ENCODE results near the gene EPS8L1.

EPS8L1 gene

GRCh38 chr19:55080968-55081769 is 5.5 kb downstream of the EPS8L1 start:
- DNase-seq, result peak; percentile 86

DNA sequence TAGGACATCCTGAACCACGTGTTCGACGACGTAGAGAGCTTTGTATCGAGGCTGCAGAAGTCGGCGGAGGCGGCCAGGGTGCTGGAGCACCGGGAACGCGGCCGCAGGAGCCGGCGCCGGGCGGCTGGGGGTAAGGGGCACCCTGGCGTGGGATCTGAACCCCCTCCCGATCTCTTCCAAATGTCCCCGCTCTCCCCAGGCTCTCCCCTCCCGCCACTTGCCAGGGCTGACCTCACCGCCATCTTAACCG is 6.0 kb downstream of the EPS8L1 start:
- no peak for DNase-seq

DNA sequence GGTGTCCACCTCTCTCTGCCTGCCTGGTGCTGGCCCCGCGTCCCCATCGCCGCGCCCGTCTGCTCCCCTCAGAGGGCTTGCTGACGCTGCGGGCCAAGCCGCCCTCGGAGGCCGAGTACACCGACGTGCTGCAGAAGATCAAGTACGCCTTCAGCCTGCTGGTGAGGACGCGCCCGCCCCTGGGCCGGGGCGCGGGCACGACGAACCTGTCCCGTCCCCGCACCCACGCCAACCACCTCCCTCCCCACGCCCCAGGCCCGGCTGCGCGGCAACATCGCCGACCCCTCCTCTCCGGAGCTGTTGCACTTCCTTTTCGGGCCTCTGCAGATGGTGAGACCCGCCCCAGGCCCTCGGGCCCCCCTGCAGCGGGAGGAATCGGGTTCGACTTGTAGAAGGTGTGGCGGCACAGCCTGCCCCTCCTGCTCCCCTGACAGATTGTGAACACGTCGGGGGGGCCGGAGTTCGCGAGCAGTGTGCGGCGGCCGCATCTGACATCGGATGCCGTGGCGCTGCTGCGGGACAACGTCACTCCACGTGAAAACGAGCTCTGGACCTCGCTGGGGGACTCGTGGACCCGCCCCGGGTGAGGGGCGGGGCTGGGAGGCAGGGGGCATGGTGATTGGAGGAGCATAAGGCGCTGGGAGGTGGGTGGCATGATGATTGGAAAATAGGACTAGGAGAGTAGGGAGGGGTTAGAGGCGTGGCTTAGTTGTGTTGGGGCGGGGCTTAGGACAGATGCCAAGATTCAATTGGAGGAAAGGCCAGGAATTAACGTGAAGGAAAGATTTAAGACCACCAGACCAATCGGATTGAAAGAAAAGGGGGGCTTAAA is 6.6 kb downstream of the EPS8L1 start:
- DNase-seq, result no peak

DNA sequence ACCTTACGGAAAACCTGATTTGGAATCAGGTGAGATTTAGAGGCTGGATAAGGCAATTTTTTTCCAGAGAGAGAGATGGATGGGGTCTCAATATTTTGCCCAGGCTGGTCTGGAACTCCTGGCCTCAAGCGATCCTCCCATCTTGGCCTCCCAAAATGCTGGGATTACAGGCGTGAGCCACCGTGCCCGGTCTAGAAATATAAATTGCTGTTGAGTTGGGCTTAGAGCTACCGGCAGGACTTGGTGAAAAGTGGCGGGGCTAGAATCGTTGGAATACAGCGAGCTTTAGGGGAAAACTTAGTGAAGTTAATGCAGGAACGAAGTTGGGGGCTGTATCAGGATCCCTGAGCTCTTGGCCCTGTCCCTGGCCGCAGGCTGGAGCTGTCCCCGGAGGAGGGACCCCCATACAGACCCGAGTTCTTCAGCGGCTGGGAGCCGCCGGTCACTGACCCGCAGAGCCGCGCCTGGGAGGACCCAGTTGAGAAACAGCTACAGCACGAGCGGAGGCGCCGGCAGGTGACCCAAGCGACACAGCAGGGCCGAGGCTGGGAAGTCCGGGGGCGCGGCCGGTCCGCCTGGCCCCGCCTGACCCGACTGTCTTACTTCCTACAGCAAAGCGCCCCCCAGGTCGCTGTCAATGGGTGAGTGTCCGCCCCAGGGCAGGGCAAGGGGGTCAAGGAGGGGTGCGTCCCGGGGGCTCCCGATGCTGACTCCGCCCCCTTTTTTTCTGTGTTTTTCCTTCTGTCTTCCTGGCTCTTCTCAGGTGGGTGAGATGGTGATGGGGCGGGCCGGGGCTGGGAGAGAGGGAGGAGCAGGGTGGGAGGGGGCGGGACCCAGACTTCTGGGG is 7.6 kb downstream of the EPS8L1 start:
- DNase-seq, result no peak

DNA sequence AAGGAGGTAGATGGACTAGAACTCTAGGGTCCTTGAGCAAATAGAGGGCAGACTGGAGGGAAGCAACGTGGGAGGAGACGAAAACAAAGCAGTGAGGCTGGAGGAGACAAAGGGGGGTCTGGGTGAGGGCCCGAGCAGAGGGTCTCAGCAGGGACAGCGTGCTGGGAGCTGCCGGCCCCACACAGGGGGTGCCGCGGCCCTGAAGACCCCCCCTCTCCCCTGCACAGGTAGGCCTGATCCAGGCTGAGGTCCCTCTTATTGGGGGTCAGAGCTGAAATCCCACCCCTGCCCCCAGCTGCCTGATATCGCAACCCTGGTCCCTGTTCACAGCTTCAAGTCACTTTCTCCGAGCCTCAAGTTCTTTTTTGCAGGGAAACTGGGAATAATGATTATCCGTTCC is 8.7 kb downstream of the EPS8L1 start:
- DNase-seq, result no peak

DNA sequence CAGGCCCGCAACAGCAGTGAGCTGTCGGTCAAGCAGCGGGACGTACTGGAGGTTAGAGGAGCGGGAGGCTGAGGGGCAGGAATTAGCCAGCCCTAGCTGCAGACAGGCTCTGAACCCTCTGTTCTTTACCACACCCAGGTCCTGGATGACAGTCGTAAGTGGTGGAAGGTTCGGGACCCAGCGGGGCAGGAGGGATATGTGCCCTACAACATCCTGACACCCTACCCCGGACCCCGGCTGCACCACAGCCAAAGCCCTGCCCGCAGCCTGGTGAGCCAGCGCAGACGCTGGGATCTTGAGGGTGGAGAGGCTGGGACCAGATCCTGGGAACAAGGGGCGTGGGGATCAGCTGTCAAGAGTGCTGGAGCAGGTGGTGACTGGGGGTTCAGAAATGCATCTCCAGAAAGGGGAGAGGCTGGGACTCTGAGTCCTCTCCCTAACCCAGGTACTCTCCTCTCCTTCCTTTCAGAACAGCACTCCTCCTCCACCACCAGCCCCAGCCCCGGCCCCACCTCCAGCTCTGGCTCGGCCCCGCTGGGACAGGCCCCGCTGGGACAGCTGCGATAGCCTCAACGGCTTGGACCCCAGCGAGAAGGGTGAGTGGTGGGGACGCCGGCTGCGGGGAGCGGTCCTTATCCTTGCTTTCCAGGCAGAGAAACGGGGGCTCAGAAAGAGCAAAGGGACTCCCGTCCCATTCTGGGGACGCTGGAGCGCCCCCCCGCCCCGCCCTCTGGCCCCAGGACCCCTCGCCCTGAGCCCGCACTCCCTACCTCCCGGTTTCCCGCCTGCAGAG is 10.4 kb downstream of the EPS8L1 start:
- DNase-seq, result no peak

DNA sequence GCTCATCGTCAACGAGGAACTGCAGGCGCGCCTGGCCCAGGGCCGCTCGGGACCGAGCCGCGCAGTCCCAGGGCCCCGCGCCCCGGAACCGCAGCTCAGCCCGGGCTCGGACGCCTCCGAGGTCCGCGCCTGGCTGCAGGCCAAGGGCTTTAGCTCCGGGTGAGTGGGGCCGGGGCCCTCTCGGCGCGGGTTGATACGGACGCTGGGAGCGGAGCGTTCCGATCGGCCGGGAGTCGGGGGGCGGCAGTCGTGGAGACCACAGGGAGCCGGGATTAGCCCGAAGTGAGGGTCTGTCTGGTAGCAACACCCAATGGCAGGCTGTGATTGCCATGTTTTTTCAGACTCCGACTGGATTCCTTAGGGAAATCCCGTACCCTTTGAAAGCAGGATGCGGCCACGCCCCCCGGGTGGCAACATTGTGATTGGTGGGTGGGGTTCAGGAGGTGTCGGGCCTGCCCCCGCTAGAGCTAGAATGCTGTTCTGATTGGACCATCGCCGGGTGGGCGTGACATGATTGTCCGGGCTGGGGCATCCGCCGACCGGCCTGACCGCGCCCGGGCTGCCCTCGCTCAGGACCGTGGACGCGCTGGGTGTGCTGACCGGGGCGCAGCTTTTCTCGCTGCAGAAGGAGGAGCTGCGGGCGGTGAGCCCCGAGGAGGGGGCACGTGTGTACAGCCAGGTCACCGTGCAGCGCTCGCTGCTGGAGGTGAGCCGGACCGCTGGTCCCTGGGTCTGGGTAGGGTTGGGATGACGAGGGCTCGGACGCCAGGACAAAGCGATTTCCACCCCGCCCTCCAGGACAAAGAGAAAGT is 11.3 kb downstream of the EPS8L1 start:
- DNase-seq, result no peak

DNA sequence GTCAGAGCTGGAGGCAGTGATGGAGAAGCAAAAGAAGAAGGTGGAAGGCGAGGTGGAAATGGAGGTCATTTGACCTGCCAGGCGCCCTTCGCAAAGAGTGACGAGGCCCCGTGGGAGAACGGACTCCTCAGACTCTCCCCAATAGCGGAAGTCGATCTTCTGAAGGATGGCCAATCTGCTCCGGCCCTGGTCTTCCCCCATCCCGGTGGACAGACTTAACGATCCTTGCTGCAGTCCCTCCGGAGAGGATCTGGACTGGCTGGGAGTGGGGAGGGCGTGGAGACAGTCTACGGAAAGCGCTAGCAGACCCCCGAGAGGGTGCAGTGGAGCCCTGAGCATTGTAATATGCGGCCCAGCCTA is 11.9 kb downstream of the EPS8L1 start:
- no peak for DNase-seq

GRCh38 chr19:55088021-55088451 is 12.4 kb downstream of the EPS8L1 start:
- DNase-seq, result no peak

- peak; percentile 83 for DNase-seq
Measured at GRCh38 chr19:55088543-55089341, 13.1 kb downstream of the EPS8L1 start.

GRCh38 chr19:55089342-55089944 is 13.8 kb downstream of the EPS8L1 start:
- DNase-seq, result no peak

DNA sequence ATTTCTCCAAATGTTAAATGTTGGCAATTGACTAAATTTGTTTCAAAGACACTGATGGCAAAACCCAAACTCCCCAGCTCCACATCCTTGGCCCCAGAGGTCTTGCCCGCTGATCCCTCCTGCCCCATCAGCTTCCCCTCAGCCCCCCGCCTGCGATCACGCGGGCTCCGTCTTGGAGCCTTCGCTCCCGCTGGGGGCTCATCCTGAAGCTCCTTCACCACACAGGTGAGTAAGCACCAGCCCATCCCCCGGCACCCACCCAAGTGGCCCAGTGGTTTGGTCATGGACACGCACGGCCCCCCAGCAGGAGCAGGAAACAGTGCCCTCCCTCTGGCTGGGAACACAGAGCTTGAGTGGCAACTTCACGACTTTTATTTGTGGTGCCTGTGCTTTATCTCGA is 14.9 kb downstream of the EPS8L1 start:
- DNase-seq, result no peak

GRCh38 chr19:55091126-55091910 is 15.6 kb downstream of the EPS8L1 start:
- no peak for DNase-seq

- DNase-seq, result no peak
Measured at GRCh38 chr19:55091955-55092354, 16.3 kb downstream of the EPS8L1 start.

DNA sequence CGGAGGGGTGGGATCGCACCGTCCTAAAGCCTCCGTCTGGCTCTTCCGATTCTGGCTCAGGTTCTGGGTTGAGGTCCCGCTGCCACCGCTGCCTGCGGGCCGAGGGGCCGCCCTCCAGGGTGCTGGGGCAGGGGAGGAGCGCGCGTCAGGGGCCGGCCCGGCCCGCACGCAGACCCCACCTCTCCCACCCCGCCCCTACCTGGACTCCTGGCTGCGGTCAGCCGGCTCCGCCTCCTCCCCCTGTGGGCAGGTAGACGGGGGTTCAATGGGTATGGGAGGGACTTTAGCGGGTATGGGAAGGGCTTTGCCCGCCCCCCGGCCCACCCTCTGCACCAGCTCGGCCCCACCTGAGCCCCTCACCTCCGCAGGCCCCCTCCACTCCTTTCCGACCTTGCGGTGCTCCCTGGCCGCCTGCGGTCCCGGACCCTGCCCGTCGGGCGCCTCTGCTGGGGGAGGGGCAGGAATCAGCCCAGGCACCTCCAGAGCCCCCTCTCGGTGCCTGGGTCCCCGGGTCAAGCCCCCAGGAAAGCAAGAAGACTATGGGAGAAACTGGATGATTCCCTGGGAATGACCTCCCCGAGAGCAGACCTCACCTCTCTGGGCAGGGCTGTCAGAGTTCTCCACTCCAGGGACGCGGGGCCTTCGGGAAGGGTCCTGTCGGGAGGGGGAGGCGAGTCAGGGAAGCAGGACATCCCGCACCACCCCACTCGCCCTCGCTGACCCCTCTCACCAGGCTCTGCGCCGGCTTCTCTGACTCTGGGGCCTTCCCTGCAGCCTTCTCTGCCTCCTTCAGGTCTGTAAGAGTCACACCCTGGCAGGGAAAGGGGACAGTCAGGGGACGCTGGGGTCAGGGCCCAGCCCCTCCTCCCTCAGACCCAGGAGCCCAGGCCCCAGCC is 17.0 kb downstream of the EPS8L1 start:
- no peak for DNase-seq

DNA sequence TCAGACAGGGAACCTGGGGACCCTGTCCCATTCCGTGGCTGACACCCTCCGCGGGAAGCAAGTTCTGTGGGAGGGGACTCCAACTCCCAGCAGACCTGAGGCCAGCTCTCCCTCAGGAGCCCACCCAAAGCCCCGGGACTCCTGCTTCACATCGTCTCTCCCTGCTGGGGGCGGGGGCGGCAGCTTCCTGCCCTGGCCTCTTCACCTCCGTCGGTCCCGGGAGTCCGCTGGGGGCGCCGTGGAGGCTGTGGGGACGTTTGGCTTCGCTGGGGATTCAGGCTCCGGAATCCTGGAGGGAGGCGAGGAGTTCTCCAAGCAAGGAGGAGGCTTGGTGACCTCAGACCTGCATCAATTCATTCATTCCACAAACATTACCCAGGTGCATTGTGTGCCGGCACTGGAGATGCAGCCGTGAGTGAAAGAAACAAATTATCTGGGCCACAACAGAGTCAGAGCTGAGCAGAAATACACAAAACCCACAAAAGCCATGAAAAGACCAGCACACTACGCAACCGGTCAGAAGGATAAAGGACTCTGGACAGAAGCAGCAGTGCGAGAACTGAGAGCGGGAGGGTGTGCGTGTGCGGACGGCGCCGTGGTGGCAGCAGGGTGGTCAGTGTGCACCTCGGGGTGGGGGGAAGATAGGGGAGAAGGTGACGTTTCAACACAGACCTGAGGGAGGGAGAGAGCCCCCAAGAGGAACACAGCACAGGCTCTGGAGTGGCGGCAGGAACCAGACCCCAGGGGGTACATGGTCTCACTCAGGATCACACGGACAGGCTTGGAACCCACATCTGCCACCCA is 19.0 kb downstream of the EPS8L1 start:
- no peak for DNase-seq

DNA sequence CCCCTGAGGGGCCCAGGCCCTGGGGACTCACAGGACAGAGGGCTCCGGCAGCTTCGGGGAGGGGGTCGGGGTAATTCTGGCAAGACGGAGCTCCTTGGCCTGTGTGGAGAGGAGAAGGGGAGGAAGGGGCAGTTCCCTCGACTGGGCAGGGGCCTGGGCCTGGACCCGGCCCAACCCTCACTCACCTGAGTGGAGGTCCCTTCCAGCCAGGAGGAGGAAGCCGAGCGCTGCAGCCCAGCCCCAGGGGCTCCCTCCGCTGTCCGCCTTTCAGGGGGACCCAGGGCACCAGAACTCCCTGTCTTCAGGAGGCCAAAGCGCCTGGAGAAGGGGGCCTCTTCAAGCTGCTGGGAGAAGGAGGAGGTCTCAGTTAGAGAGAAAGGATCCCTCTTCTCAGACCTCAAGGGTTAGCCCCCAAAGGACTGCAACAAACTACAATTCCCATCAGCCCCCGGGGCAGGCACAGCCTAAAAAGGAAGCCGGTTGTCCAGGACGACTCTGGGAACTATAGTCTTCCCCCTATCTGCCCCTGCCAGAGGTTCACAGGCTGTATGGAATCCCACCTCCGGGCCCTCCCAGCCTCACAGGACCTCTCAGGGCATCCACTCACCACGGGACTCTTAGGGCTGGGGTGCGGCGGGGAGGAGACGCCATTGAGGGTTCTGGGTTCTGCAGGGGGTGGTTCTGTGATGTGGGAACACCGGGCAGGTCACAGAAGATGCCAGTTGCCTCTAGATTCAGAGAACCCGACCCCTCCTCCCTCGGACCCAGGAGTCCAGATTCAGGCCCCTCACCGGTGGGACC is 19.8 kb downstream of the EPS8L1 start:
- no peak for DNase-seq
